Bronchus fibroblast of lung (primary cell): Measurements from ENCODE around the gene CISH. TPM values are rescaled to one million over a fixed set of nuclear protein-coding genes. Genes with fewer than 3 reads are reported as not detected.

Source experiments
- total RNA-seq: library from RNA; depleted of rRNA; stranded (reverse); fragments of >200 nt; gene quantifications from 2 replicates; pipeline ENCODE4 v1.2.3, GENCODE V29; 2015

The CISH gene
- total RNA-seq, result 1.2 and 2.1 TPM in 2 replicates

GRCh38 chr3:50611464-50612233, at the start of gene CISH:
Gene CISH (minus strand): TSS chr3:50611774. CDS start chr3:50611650, 124 bp downstream.

GRCh38 chr3:50617096-50617791, 5.7 kb upstream of the CISH start, which contains the start of gene MAPKAPK3:
Gene MAPKAPK3 (plus strand): TSS chr3:50617151. CDS start chr3:50617566, 415 bp downstream.

GRCh38 chr3:50568947-50569749, 42.4 kb downstream of the CISH start, which contains the start of gene HEMK1:
Gene HEMK1 (plus strand): TSS chr3:50569522. CDS start chr3:50571105, 1,583 bp downstream.

GRCh38 chr3:50567386-50568167, 44.0 kb downstream of the CISH start, which contains the start of gene C3orf18:
Gene C3orf18 (minus strand): TSS chr3:50567747. CDS start chr3:50565699, 2,048 bp downstream.

Other genes starting within 250 kb of the CISH start
- gene CACNA2D2, start 108.1 kb downstream of the CISH start, total RNA-seq, result 0.15 and 0.17 TPM in 2 replicates
- gene C3orf18, start 44.0 kb downstream of the CISH start, total RNA-seq, result 7.7 and 9.8 TPM in 2 replicates
- gene HEMK1, start 42.3 kb downstream of the CISH start, total RNA-seq, result 13.2 and 18.0 TPM in 2 replicates
- 40.3 and 41.3 TPM in 2 replicates for gene MAPKAPK3, start 5.4 kb upstream of the CISH start, total RNA-seq
- gene DOCK3, start 63.2 kb upstream of the CISH start, total RNA-seq, result under 0.01 TPM in 2 replicates